Uterus (tissue), 4 donors: ENCODE measurements around the gene IRF9. TPM values are rescaled to one million over a fixed set of nuclear protein-coding genes. Genes with fewer than 3 reads are reported as not detected.

Experiments
- DNase-seq, 2 donors: peaks; one replicate each; pipeline ENCODE4 v3.0.0-alpha.2; 2019 to 2020
- H3K27ac ChIP-seq, 2 donors: fragments of 200-600 bp; sonication (generic); 1 replicate in 1 of 2; 2 replicates in 1 of 2; pipeline ENCODE4 v1.5.1; 2016 to 2018
- H3K27me3 ChIP-seq, 2 donors: fragments of 200-600 bp; sonication (generic); one replicate each; pipeline ENCODE4 v1.5.1; 2018 to 2019; ENCODE audit warnings: control low read depth in 1 of 2
- H3K36me3 ChIP-seq, 2 donors: fragments of 200-600 bp; sonication (generic); one replicate each; pipeline ENCODE4 v1.5.1; 2019; ENCODE audit warnings: control low read depth in 1 of 2
- H3K4me1 ChIP-seq, 2 donors: fragments of 200-600 bp; sonication (generic); one replicate each; pipeline ENCODE4 v1.5.1; 2018 to 2019; ENCODE audit warnings: control low read depth in 1 of 2
- H3K4me3 ChIP-seq, 2 donors: fragments of 200-600 bp; sonication (generic); 1 replicate in 1 of 2; 2 replicates in 1 of 2; pipeline ENCODE4 v1.5.1; 2018 to 2019; ENCODE audit warnings: mild to moderate bottlenecking in 1 of 2
- H3K9me3 ChIP-seq, 2 donors: fragments of 200-600 bp; sonication (generic); one replicate each; pipeline ENCODE4 v1.5.1; 2019; ENCODE audit warnings: control low read depth in 1 of 2
- POLR2A ChIP-seq, 2 donors: fragments of 450-650 bp; IDR thresholded peaks; one replicate each; pipeline ENCODE4 v1.6.1; 2016; ENCODE audit warnings: antibody characterized with exemption in 2 of 2, mild to moderate bottlenecking in 1 of 2, moderate library complexity in 1 of 2
- intact Hi-C: fragments of 100-400 bp; cut with DNase I; formaldehyde crosslinking; loops from one replicate; pipeline ENCODE4 v1.15.1; 2023; ENCODE audit warnings: low total_unique reads
- total RNA-seq, 4 donors: library from RNA; depleted of rRNA in 3 of 4; stranded (reverse); fragments of >200 nt in 3 of 4; gene quantifications; one replicate each; pipeline versions ENCODE4 v1.1.0 to v1.2.4, GENCODE V29; 2014 to 2023
- TF ChIP-seq, protein P1 (sequence below), 4 experiments: fragments of 200-600 bp in 2 of 4; fragments of 450-650 bp in 2 of 4; sonication (generic) in 2 of 4; IDR thresholded peaks; one replicate each; pipeline ENCODE4 v1.5.1; 2016 to 2019; ENCODE audit warnings: antibody characterized with exemption in 4 of 4, mild to moderate bottlenecking in 2 of 4, moderate library complexity in 1 of 4
- donor health status: DM: yes; HTN: yes; CAD: no.

IRF9 gene
- total RNA-seq, 4 donors from 2014 or later = 33.2 to 205 (median 67.2) TPM

DNA sequence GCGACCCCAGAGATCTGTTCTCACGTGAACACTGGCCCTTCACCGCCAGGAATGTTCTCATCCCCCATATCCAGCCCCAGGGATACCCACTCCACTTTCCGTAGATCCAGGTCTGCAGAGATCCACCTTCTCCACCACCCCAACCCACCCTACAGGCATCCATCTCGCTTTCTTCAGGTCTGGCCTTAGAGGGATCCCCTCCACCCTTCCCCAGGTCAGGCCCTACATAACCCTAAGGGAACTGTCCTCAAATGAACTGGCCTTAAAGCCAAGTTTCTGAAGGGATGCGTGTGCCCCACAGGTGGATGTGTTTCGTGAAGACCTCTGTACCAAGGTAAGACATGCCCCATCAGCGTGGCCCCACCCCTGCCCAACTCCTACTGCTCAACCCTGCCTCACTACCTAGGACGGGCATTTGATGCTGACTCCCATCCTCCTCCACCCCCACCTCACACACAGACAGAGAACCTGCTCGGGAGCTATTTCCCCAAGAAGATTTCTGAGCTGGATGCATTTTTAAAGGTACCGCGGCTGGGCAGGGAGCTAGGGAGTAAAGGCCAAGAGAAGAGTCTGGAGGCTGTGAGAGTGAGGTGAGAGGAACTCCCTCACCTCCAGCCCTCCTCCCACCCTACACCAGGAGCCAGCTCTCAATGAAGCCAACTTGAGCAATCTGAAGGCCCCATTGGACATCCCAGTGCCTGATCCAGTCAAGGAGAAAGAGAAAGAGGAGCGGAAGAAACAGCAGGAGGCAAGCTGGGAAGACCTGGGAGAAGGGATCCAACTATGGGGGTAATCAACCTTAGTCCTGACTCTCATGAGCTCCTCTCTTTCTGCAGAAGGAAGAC lies 24.2 kb upstream of the IRF9 start:
- Histone ChIP-seq H3K27ac (peak overlapping the region; percentile 90 to 95), H3K36me3 (no peaks in the 10 kb centered on the region), H3K4me1 (peaks cover 4 to 7% of the 10 kb centered on the region in 2 donors), H3K9me3 (no peaks in the 10 kb centered on the region), H3K4me3 (peak overlapping the region; percentile 84 to 97), H3K27me3 (no peaks in the 10 kb centered on the region)
- no peak for DNase-seq
- TF ChIP-seq POLR2A (IDR thresholded peaks at IDR 0.05) = no peak
- TF ChIP-seq, protein P1, sequence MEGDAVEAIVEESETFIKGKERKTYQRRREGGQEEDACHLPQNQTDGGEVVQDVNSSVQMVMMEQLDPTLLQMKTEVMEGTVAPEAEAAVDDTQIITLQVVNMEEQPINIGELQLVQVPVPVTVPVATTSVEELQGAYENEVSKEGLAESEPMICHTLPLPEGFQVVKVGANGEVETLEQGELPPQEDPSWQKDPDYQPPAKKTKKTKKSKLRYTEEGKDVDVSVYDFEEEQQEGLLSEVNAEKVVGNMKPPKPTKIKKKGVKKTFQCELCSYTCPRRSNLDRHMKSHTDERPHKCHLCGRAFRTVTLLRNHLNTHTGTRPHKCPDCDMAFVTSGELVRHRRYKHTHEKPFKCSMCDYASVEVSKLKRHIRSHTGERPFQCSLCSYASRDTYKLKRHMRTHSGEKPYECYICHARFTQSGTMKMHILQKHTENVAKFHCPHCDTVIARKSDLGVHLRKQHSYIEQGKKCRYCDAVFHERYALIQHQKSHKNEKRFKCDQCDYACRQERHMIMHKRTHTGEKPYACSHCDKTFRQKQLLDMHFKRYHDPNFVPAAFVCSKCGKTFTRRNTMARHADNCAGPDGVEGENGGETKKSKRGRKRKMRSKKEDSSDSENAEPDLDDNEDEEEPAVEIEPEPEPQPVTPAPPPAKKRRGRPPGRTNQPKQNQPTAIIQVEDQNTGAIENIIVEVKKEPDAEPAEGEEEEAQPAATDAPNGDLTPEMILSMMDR (IDR thresholded peaks at IDR 0.05) = no peak
- intact Hi-C loops = no loop called here

DNA sequence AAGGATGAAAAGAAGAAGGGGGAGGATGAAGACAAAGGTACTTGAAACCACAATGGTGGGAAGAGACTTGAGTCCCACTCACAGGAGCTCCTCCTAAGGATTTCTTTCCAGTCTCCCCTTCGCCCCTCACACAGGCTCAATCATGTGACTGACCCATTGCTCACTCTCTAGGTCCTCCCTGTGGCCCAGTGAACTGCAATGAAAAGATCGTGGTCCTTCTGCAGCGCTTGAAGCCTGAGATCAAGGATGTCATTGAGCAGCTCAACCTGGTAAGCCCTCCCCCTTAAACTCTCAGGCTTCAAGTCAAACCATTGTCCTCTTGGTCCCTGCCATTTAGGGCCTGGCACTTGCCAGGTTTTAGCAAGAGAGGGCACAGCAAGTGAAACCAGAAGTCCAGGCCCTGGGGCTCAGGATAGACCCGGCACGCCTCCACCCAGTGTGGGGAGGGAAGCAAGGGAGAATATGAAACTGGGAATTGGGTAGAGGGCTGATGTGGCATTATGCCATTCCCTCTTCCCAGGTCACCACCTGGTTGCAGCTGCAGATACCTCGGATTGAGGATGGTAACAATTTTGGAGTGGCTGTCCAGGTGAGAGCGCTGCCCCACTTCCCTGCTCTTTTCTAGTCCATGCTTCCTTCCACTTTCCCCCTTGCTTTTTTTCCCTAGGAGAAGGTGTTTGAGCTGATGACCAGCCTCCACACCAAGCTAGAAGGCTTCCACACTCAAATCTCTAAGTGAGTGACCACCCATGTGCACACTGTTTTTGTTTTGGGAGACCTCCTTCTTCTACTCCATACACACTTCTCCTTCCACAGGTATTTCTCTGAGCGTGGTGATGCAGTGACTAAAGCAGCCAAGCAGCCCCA lies 23.3 kb upstream of the IRF9 start:
- H3K27ac ChIP-seq = peak overlapping the region; percentile 90 to 95
- no peak for DNase-seq
- intact Hi-C loops = no loop called here
- no peaks in the 10 kb centered on the region for H3K36me3 ChIP-seq
- H3K4me3 ChIP-seq = no peak overlapping the region
- TF ChIP-seq, protein P1 (IDR thresholded peaks at IDR 0.05) = no peak
- TF ChIP-seq POLR2A (IDR thresholded peaks at IDR 0.05) = no peak
- H3K9me3 ChIP-seq = no peaks in the 10 kb centered on the region
- no peaks in the 10 kb centered on the region for H3K27me3 ChIP-seq
- H3K4me1 ChIP-seq = peaks cover 4 to 7% of the 10 kb centered on the region in 2 donors

DNA sequence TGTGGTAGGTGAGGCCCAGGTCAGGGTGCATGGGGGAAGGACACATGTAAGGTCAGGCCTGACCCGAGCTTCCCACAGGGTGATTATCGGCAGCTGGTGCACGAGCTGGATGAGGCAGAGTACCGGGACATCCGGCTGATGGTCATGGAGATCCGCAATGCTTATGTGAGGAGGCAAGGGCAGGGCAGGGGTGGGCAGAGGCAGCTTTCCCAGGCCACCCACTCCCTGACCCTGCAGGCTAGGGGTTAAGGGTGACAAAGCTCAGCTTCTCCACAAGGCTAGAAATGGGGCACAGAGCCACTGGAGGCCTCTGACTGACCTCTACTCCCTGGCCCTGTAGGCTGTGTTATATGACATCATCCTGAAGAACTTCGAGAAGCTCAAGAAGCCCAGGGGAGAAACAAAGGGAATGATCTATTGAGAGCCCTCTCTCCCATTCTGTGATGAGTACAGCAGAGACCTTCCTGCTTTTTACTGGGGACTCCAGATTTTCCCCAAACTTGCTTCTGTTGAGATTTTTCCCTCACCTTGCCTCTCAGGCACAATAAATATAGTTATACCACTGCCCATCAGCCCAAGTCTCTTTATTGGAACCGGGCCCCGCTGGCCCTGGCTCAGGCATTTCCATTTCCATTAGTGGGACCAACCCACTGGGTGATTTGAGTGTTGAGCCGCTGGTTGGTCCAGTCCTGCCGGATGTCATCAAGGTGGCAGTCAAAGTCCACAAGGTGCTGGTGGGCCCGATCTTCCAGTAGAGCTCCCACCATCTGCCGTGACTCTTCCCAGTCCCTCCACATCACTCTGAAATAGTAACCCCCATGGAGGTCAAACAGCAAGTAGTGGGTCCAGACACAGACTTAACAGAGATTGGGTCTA lies 22.4 kb upstream of the IRF9 start:
- no peaks in the 10 kb centered on the region for H3K9me3 ChIP-seq
- no peaks in the 10 kb centered on the region for H3K36me3 ChIP-seq
- no peak for DNase-seq
- no peak overlapping the region for H3K4me3 ChIP-seq
- TF ChIP-seq, protein P1 (IDR thresholded peaks at IDR 0.05) = no peak
- no peak for TF ChIP-seq POLR2A (IDR thresholded peaks at IDR 0.05)
- intact Hi-C loops = no loop called here
- no peak overlapping the region for H3K27ac ChIP-seq
- H3K27me3 ChIP-seq = no peaks in the 10 kb centered on the region
- peaks cover 4 to 7% of the 10 kb centered on the region in 2 donors for H3K4me1 ChIP-seq

- H3K4me1 ChIP-seq = peaks cover 4 to 7% of the 10 kb centered on the region in 2 donors
- H3K9me3 ChIP-seq = no peaks in the 10 kb centered on the region
- intact Hi-C loops = no loop called here
- no peaks in the 10 kb centered on the region for H3K27me3 ChIP-seq
- no peak overlapping the region for H3K4me3 ChIP-seq
- TF ChIP-seq, protein P1 (IDR thresholded peaks at IDR 0.05) = no peak
- no peak for TF ChIP-seq POLR2A (IDR thresholded peaks at IDR 0.05)
- peak overlapping the region in 1 of 2 donors; percentile 27 for H3K27ac ChIP-seq
- DNase-seq = no peak
- H3K36me3 ChIP-seq = no peaks in the 10 kb centered on the region
Measured at GRCh38 chr14:24139272-24139934, 21.7 kb upstream of the IRF9 start.
